ENCODE measurements around the gene TRAM2.

Gene TRAM2

DNA sequence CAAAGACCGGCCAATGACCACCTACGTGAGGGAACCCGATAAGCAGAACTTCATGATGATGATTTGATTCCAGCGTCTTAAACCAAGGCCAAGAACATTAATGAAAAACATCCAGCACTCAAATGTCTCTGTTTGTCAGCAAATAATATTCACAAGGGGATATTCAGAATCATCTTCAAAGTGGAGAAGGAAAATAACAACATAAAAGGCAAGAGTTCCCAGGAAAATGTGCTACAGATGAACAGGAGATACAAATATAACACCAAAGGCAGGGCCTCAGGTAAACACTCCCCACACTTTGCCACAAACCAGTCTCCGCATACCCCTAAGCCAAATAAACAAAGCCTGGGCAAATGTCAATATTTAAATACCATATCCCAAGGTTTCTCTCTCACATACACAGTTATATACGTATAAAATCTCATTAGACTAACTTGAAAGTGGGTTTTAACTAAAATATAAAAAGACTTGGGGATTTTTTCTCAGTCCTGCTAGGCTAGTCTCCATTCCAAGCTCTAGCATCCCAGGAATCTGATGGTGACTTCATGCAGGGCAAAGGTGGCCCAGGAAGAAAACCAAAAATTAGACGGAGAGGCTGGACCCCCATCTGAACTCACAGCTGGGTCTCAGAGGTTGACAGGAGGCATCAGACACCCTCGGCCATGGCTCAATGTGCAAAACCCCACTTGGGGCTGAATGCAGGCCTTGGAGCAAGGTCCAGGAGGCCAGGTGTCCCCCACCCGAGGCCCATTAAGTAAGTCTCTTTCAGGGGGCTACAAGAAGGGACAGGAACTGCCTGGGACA is 32.1 kb downstream of the TRAM2 start:
- Histone ChIP-seq H3K27me3 (ENCODE audit: insufficient read depth, low read length) (no peaks in the 10 kb centered on the region), H3K36me3 (ENCODE audit: insufficient read depth, low read length) (no peaks in the 10 kb centered on the region), H3K9ac (ENCODE audit: low read depth, low read length) (no peak overlapping the region), H3K4me1 (ENCODE audit: insufficient read depth, low read length) (peaks cover 41% of the 10 kb centered on the region), H3K27ac (ENCODE audit: low read depth, low read length) (peak overlapping the region; percentile 50; the same call in 1 of the 2 replicates), H3K4me3 (ENCODE audit: low read length) (no peak overlapping the region), H3K9me3 (ENCODE audit: insufficient read depth, low read depth, low read length) (no peaks in the 10 kb centered on the region)
- 92% methylated on average over 8 of the region's 9 CpGs for WGBS

GRCh38 chr6:52543729-52544601 is 32.9 kb downstream of the TRAM2 start:
- Histone ChIP-seq H3K36me3 (ENCODE audit: insufficient read depth, low read length) (no peaks in the 10 kb centered on the region), H3K9me3 (ENCODE audit: insufficient read depth, low read depth, low read length) (no peaks in the 10 kb centered on the region), H3K9ac (ENCODE audit: low read depth, low read length) (no peak overlapping the region; the same call in 1 of the 2 replicates), H3K4me3 (ENCODE audit: low read length) (no peak overlapping the region), H3K4me1 (ENCODE audit: insufficient read depth, low read length) (peaks cover 44% of the 10 kb centered on the region), H3K27me3 (ENCODE audit: insufficient read depth, low read length) (no peaks in the 10 kb centered on the region), H3K27ac (ENCODE audit: low read depth, low read length) (peak overlapping the region; percentile 50; the same call in 1 of the 2 replicates)
- 81% methylated on average over 9 of the region's 10 CpGs for WGBS

DNA sequence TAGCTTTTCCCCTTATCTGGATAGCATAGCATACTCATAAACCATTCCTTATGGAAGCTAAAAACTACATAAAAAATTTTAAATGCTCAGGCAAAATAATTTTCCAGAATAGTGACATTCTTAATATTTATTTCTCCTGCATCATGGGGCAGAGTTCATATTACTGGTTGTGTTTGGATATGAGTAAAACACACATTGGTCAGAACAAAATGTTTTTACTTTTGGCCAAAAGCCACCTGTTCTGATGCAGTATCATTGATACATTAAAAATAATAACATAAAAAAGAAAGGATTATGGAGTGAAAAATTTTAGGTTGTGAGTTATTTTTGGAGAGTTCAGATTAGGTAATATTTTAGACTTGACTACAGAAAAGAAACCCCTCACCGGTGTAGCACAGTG is 33.6 kb downstream of the TRAM2 start:
- Histone ChIP-seq H3K27me3 (ENCODE audit: insufficient read depth, low read length) (no peaks in the 10 kb centered on the region), H3K27ac (ENCODE audit: low read depth, low read length) (no peak overlapping the region), H3K36me3 (ENCODE audit: insufficient read depth, low read length) (no peaks in the 10 kb centered on the region), H3K9ac (ENCODE audit: low read depth, low read length) (no peak overlapping the region; the same call in 1 of the 2 replicates), H3K4me3 (ENCODE audit: low read length) (no peak overlapping the region), H3K4me1 (ENCODE audit: insufficient read depth, low read length) (peaks cover 47% of the 10 kb centered on the region), H3K9me3 (ENCODE audit: insufficient read depth, low read depth, low read length) (no peaks in the 10 kb centered on the region)
- 74% methylated on average over 1 of the region's 1 CpG for WGBS

DNA sequence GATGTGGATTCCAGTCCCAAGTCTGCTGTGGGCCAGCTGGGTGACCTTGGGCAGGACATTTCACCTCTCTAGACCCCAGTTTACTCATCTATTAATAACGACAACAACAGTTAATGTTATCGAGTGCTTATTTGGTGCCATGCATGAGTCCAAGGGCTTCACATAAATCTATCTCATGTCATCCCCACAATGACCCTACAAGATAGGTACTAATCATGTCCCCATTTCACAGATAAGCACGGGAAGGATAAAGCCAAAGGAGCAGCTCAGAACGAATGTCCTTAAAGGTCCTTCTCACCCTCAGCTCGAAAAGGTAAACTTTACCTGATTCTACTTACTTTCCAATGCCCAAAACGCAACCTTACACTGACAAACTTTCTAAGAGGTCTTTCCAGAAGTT is 35.7 kb downstream of the TRAM2 start:
- H3K9ac ChIP-seq (ENCODE audit: low read depth, low read length) = no peak overlapping the region
- H3K36me3 ChIP-seq (ENCODE audit: insufficient read depth, low read length) = no peaks in the 10 kb centered on the region
- H3K4me3 ChIP-seq (ENCODE audit: low read length) = no peak overlapping the region
- no peaks in the 10 kb centered on the region for H3K27me3 ChIP-seq (ENCODE audit: insufficient read depth, low read length)
- no peaks in the 10 kb centered on the region for H3K9me3 ChIP-seq (ENCODE audit: insufficient read depth, low read depth, low read length)
- H3K27ac ChIP-seq (ENCODE audit: low read depth, low read length) = no peak overlapping the region
- peaks cover 52% of the 10 kb centered on the region for H3K4me1 ChIP-seq (ENCODE audit: insufficient read depth, low read length)
- 96% methylated on average over 6 of the region's 6 CpGs for WGBS

GRCh38 chr6:52540286-52540902 is 36.5 kb downstream of the TRAM2 start:
- Histone ChIP-seq H3K27ac (ENCODE audit: low read depth, low read length) (no peak overlapping the region), H3K4me1 (ENCODE audit: insufficient read depth, low read length) (peaks cover 53% of the 10 kb centered on the region), H3K36me3 (ENCODE audit: insufficient read depth, low read length) (no peaks in the 10 kb centered on the region), H3K4me3 (ENCODE audit: low read length) (no peak overlapping the region), H3K9me3 (ENCODE audit: insufficient read depth, low read depth, low read length) (no peaks in the 10 kb centered on the region), H3K27me3 (ENCODE audit: insufficient read depth, low read length) (no peaks in the 10 kb centered on the region), H3K9ac (ENCODE audit: low read depth, low read length) (no peak overlapping the region)
- WGBS = 94% methylated on average over 2 of the region's 3 CpGs

DNA sequence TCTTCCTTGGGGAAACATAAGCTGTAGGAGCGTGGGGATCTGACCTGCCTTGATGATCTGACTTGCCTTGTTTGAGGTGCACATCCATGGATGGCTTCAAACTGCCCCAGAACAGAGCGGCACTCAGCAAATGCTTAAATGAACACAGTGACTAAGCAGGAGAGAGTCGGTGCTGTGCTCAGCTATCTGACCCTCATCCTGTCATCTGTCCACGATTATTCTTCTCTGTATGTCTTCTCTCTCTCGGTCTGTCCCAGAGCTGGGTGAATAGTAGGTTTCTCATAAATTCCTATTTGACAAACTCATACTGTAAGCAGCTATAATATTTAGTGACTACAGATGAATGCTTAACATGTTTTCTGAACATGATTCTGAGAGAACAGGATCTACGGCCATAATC is 37.3 kb downstream of the TRAM2 start:
- no peaks in the 10 kb centered on the region for H3K9me3 ChIP-seq (ENCODE audit: insufficient read depth, low read depth, low read length)
- no peak overlapping the region for H3K9ac ChIP-seq (ENCODE audit: low read depth, low read length)
- no peak overlapping the region for H3K27ac ChIP-seq (ENCODE audit: low read depth, low read length)
- peaks cover 6% of the 10 kb centered on the region for H3K36me3 ChIP-seq (ENCODE audit: insufficient read depth, low read length)
- H3K4me3 ChIP-seq (ENCODE audit: low read length) = no peak overlapping the region
- H3K27me3 ChIP-seq (ENCODE audit: insufficient read depth, low read length) = no peaks in the 10 kb centered on the region
- WGBS = 94% methylated on average over 6 of the region's 6 CpGs
- H3K4me1 ChIP-seq (ENCODE audit: insufficient read depth, low read length) = peaks cover 53% of the 10 kb centered on the region

DNA sequence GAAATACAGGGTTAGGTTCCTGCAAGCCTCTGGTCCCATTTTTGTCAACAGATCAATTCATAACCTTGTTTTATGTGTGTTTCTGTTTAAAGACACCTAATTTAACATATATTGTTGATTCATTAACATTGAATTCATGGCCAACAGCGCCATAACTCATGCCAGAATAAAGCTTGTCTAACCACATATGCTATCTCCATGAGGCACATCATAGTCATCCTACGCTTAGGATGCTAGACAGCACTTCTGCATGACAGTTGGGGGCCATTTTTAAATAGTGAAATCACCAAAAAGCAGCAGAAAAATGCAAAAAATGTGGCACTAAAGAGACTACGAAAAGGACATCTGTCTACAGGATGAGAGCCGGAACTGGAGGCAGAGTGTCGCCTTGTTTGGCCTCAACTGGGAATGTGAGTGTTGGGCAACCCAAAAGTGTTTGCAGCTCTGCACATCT is 37.9 kb downstream of the TRAM2 start:
- H3K4me1 ChIP-seq (ENCODE audit: insufficient read depth, low read length) = peaks cover 47% of the 10 kb centered on the region
- no peak overlapping the region for H3K27ac ChIP-seq (ENCODE audit: low read depth, low read length)
- H3K9ac ChIP-seq (ENCODE audit: low read depth, low read length) = no peak overlapping the region

GRCh38 chr6:52538252-52538900 is 38.5 kb downstream of the TRAM2 start:
- no peaks in the 10 kb centered on the region for H3K27me3 ChIP-seq (ENCODE audit: insufficient read depth, low read length)
- peaks cover 11% of the 10 kb centered on the region for H3K36me3 ChIP-seq (ENCODE audit: insufficient read depth, low read length)
- no peak overlapping the region for H3K9ac ChIP-seq (ENCODE audit: low read depth, low read length)
- H3K9me3 ChIP-seq (ENCODE audit: insufficient read depth, low read depth, low read length) = no peaks in the 10 kb centered on the region
- 96% methylated on average over 5 of the region's 5 CpGs for WGBS
- H3K4me1 ChIP-seq (ENCODE audit: insufficient read depth, low read length) = peaks cover 42% of the 10 kb centered on the region
- no peak overlapping the region for H3K27ac ChIP-seq (ENCODE audit: low read depth, low read length)
- no peak overlapping the region for H3K4me3 ChIP-seq (ENCODE audit: low read length)

More for the DNA sequence above, 37.9 kb downstream of the TRAM2 start:
- no peak overlapping the region for H3K4me3 ChIP-seq (ENCODE audit: low read length)
- WGBS = 91% methylated on average over 5 of the region's 5 CpGs
- no peaks in the 10 kb centered on the region for H3K27me3 ChIP-seq (ENCODE audit: insufficient read depth, low read length)
- H3K9me3 ChIP-seq (ENCODE audit: insufficient read depth, low read depth, low read length) = no peaks in the 10 kb centered on the region
- peaks cover 11% of the 10 kb centered on the region for H3K36me3 ChIP-seq (ENCODE audit: insufficient read depth, low read length)

GRCh38 chr6:52537001-52537753 is 39.7 kb downstream of the TRAM2 start:
- Histone ChIP-seq H3K9ac (ENCODE audit: low read depth, low read length) (no peak overlapping the region), H3K4me3 (ENCODE audit: low read length) (no peak overlapping the region), H3K36me3 (ENCODE audit: insufficient read depth, low read length) (peaks cover 11% of the 10 kb centered on the region), H3K27ac (ENCODE audit: low read depth, low read length) (no peak overlapping the region), H3K27me3 (ENCODE audit: insufficient read depth, low read length) (no peaks in the 10 kb centered on the region), H3K9me3 (ENCODE audit: insufficient read depth, low read depth, low read length) (no peaks in the 10 kb centered on the region), H3K4me1 (ENCODE audit: insufficient read depth, low read length) (peaks cover 31% of the 10 kb centered on the region)
- WGBS = 93% methylated on average over 8 of the region's 8 CpGs

DNA sequence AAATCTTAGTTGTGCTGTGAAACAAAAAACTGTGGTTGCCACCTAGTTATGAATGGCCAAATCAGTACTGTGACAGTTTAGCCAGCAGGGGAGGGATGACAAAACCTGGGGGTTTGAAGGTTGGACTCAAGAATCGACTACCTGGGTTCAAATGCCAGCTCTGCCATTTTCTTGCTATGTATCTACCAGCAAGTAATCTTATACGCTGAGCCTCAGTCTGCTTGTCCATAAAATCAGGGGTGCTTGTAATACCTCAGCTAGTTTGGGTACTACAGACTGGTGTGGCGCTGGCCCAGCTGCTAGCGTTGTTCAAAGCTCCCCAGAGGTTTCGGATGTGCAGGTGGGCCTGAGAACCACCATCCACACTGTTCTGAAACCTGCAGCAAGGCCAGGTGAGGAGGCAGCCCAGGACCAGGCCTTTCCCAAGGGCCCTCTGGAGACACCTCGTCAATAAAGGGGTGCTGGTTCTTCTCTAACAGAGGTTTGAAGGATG is 40.4 kb downstream of the TRAM2 start:
- Histone ChIP-seq H3K9me3 (ENCODE audit: insufficient read depth, low read depth, low read length) (no peaks in the 10 kb centered on the region), H3K27ac (ENCODE audit: low read depth, low read length) (no peak overlapping the region), H3K27me3 (ENCODE audit: insufficient read depth, low read length) (no peaks in the 10 kb centered on the region), H3K36me3 (ENCODE audit: insufficient read depth, low read length) (peaks cover 11% of the 10 kb centered on the region), H3K4me3 (ENCODE audit: low read length) (no peak overlapping the region), H3K9ac (ENCODE audit: low read depth, low read length) (no peak overlapping the region), H3K4me1 (ENCODE audit: insufficient read depth, low read length) (peaks cover 31% of the 10 kb centered on the region)
- 93% methylated on average over 6 of the region's 6 CpGs for WGBS

All from HUES64 (cell line).